Activated T-helper 1 cell treated with anti-CD3 and anti-CD28 coated beads, Interleukin-12 subunit alpha, Interleukin-12 subunit beta, Interleukin-2, Interleukin-4 antibody, amounts not matched to agents 30 ng/mL and 10 ng/mL and 1 ng/mL, durations not matched to agents 14 hours and 24 hours and 36 hours (primary cell): ENCODE measurements around the gene FPR1. TPM values are rescaled to one million over a fixed set of nuclear protein-coding genes. Genes with fewer than 3 reads are reported as not detected.
"Not testable (repeated sequence)": the region's sequence is repeated elsewhere in the genome, so short reads cannot be mapped to it uniquely, and the experiment has no call there.

ENCODE experiments used
- DNase-seq: peaks from one replicate; pipeline ENCODE4 v3.0.0; 2021; ENCODE audit warnings: low spot score
- H3K27ac Mint-ChIP-seq: one replicate; pipeline ENCODE4 v1.8.0; 2021; ENCODE audit warnings: mild to moderate bottlenecking, mixed read lengths
- H3K27me3 Mint-ChIP-seq: one replicate; pipeline ENCODE4 v1.8.0; 2022; ENCODE audit warnings: mild to moderate bottlenecking, moderate library complexity, mixed read lengths; ENCODE audit not compliant: insufficient read depth
- H3K36me3 Mint-ChIP-seq: one replicate; pipeline ENCODE4 v1.8.0; 2021; ENCODE audit warnings: low read depth, mixed read lengths
- H3K4me1 Mint-ChIP-seq: one replicate; pipeline ENCODE4 v1.8.0; 2021; ENCODE audit warnings: low read depth, mixed read lengths
- H3K4me3 Mint-ChIP-seq: one replicate; pipeline ENCODE4 v1.8.0; 2021; ENCODE audit warnings: mild to moderate bottlenecking, moderate library complexity, mixed read lengths
- H3K9me3 Mint-ChIP-seq: one replicate; pipeline ENCODE4 v1.8.0; 2021; ENCODE audit warnings: mixed read lengths
- intact Hi-C: fragments of 100-400 bp; cut with micrococcal nuclease; formaldehyde crosslinking; loops from one replicate; pipeline ENCODE4 v1.15.1; 2024
- total RNA-seq: library from RNA; stranded (reverse); gene quantifications from 2 replicates; pipeline ENCODE4 v1.2.3, GENCODE V29; 2022

The FPR1 gene
- total RNA-seq, 1 donor from 2014 or later, result not detected

GRCh38 chr19:51740356-51740755, 11.3 kb downstream of the FPR1 start:
- Mint-ChIP-seq H3K9me3 (peaks cover 4% of the 10 kb centered on the region), H3K27ac (no peak overlapping the region), H3K4me1 (no peaks in the 10 kb centered on the region), H3K36me3 (no peaks in the 10 kb centered on the region), H3K4me3 (no peak overlapping the region), H3K27me3 (no peaks in the 10 kb centered on the region)
- intact Hi-C loops, result no loop called here
- DNase-seq, result no peak

- Mint-ChIP-seq H3K4me1 (no peaks in the 10 kb centered on the region), H3K4me3 (no peak overlapping the region), H3K36me3 (no peaks in the 10 kb centered on the region), H3K9me3 (peaks cover 4% of the 10 kb centered on the region), H3K27me3 (peaks cover 2% of the 10 kb centered on the region), H3K27ac (no peak overlapping the region)
- intact Hi-C loops, result no loop called here
- no peak for DNase-seq
Measured at GRCh38 chr19:51739466-51740213, 12.0 kb downstream of the FPR1 start.

GRCh38 chr19:51738523-51738922, 13.2 kb downstream of the FPR1 start:
- H3K4me1 Mint-ChIP-seq, intact Hi-C loops, H3K27ac Mint-ChIP-seq, DNase-seq, H3K9me3 Mint-ChIP-seq, H3K4me3 Mint-ChIP-seq, H3K27me3 Mint-ChIP-seq, H3K36me3 Mint-ChIP-seq: not testable (repeated sequence)

- no peaks in the 10 kb centered on the region for H3K9me3 Mint-ChIP-seq
- no peak overlapping the region for H3K27ac Mint-ChIP-seq
- no peak for DNase-seq
- no peaks in the 10 kb centered on the region for H3K4me1 Mint-ChIP-seq
- H3K36me3 Mint-ChIP-seq, result no peaks in the 10 kb centered on the region
- H3K27me3 Mint-ChIP-seq, result peaks cover 2% of the 10 kb centered on the region
- no peak overlapping the region for H3K4me3 Mint-ChIP-seq
- intact Hi-C loops, result no loop called here
Measured at GRCh38 chr19:51737924-51738323, 13.8 kb downstream of the FPR1 start.

- H3K27me3 Mint-ChIP-seq, result peaks cover 2% of the 10 kb centered on the region
- no peak overlapping the region for H3K4me3 Mint-ChIP-seq
- no peaks in the 10 kb centered on the region for H3K36me3 Mint-ChIP-seq
- H3K9me3 Mint-ChIP-seq, result no peaks in the 10 kb centered on the region
- DNase-seq, result no peak
- intact Hi-C loops, result no loop called here
- no peaks in the 10 kb centered on the region for H3K4me1 Mint-ChIP-seq
- no peak overlapping the region for H3K27ac Mint-ChIP-seq
Measured at GRCh38 chr19:51737389-51737788, 14.3 kb downstream of the FPR1 start.

- H3K27me3 Mint-ChIP-seq, result peaks cover 2% of the 10 kb centered on the region
Measured at GRCh38 chr19:51735759-51736449, 15.8 kb downstream of the FPR1 start.

GRCh38 chr19:51733742-51734522, 17.7 kb downstream of the FPR1 start:
- peaks cover 11% of the 10 kb centered on the region for H3K9me3 Mint-ChIP-seq
- no peak for DNase-seq
- no peak overlapping the region for H3K27ac Mint-ChIP-seq
- peaks cover 2% of the 10 kb centered on the region for H3K27me3 Mint-ChIP-seq
- no peak overlapping the region for H3K4me3 Mint-ChIP-seq
- H3K36me3 Mint-ChIP-seq, result no peaks in the 10 kb centered on the region
- no peaks in the 10 kb centered on the region for H3K4me1 Mint-ChIP-seq
- intact Hi-C loops, result no loop called here

More at GRCh38 chr19:51735759-51736449, 15.8 kb downstream of the FPR1 start:
- DNase-seq, result no peak
- H3K4me1 Mint-ChIP-seq, result no peaks in the 10 kb centered on the region
- H3K27ac Mint-ChIP-seq, result no peak overlapping the region
- no peak overlapping the region for H3K4me3 Mint-ChIP-seq
- peaks cover 7% of the 10 kb centered on the region for H3K9me3 Mint-ChIP-seq
- intact Hi-C loops, result no loop called here
- H3K36me3 Mint-ChIP-seq, result no peaks in the 10 kb centered on the region

- H3K9me3 Mint-ChIP-seq, result peaks cover 13% of the 10 kb centered on the region
- intact Hi-C loops, result no loop called here
- no peaks in the 10 kb centered on the region for H3K36me3 Mint-ChIP-seq
- no peaks in the 10 kb centered on the region for H3K27me3 Mint-ChIP-seq
- H3K4me1 Mint-ChIP-seq, result no peaks in the 10 kb centered on the region
- H3K4me3 Mint-ChIP-seq, result no peak overlapping the region
- H3K27ac Mint-ChIP-seq, result no peak overlapping the region
- no peak for DNase-seq
Measured at GRCh38 chr19:51729781-51730180, 21.9 kb downstream of the FPR1 start.

- intact Hi-C loops, result no loop called here
- H3K9me3 Mint-ChIP-seq, result peaks cover 13% of the 10 kb centered on the region
- H3K27ac Mint-ChIP-seq, result no peak overlapping the region
Measured at GRCh38 chr19:51727349-51727880, 24.3 kb downstream of the FPR1 start.

GRCh38 chr19:51726049-51726448, 25.6 kb downstream of the FPR1 start:
- Mint-ChIP-seq H3K27me3 (peaks cover 3% of the 10 kb centered on the region), H3K4me1 (no peaks in the 10 kb centered on the region), H3K27ac (no peak overlapping the region), H3K4me3 (no peak overlapping the region), H3K36me3 (no peaks in the 10 kb centered on the region), H3K9me3 (peaks cover 7% of the 10 kb centered on the region)
- no peak for DNase-seq
- intact Hi-C loops, result no loop called here

More at GRCh38 chr19:51727349-51727880, 24.3 kb downstream of the FPR1 start:
- H3K27me3 Mint-ChIP-seq, result peaks cover 3% of the 10 kb centered on the region
- no peak overlapping the region for H3K4me3 Mint-ChIP-seq
- DNase-seq, result no peak
- no peaks in the 10 kb centered on the region for H3K4me1 Mint-ChIP-seq
- H3K36me3 Mint-ChIP-seq, result no peaks in the 10 kb centered on the region

- Mint-ChIP-seq H3K27ac (no peak overlapping the region), H3K4me3 (no peak overlapping the region), H3K9me3 (peaks cover 3% of the 10 kb centered on the region), H3K4me1 (no peaks in the 10 kb centered on the region), H3K36me3 (no peaks in the 10 kb centered on the region), H3K27me3 (peaks cover 9% of the 10 kb centered on the region)
- DNase-seq, result no peak
- intact Hi-C loops, result no loop called here
Measured at GRCh38 chr19:51724543-51724942, 27.1 kb downstream of the FPR1 start.

GRCh38 chr19:51722492-51722891, 29.2 kb downstream of the FPR1 start:
- no peak overlapping the region for H3K4me3 Mint-ChIP-seq

GRCh38 chr19:51721905-51722304, 29.8 kb downstream of the FPR1 start:
- Mint-ChIP-seq H3K9me3 (peaks cover 3% of the 10 kb centered on the region), H3K27ac (no peak overlapping the region), H3K27me3 (peaks cover 16% of the 10 kb centered on the region), H3K4me1 (no peaks in the 10 kb centered on the region), H3K4me3 (no peak overlapping the region), H3K36me3 (no peaks in the 10 kb centered on the region)
- intact Hi-C loops, result no loop called here
- DNase-seq, result no peak

More at GRCh38 chr19:51722492-51722891, 29.2 kb downstream of the FPR1 start:
- Mint-ChIP-seq H3K36me3 (no peaks in the 10 kb centered on the region), H3K4me1 (no peaks in the 10 kb centered on the region), H3K27me3 (peaks cover 16% of the 10 kb centered on the region), H3K9me3 (peaks cover 3% of the 10 kb centered on the region), H3K27ac (no peak overlapping the region)
- intact Hi-C loops, result no loop called here
- no peak for DNase-seq
